Effector memory CD4-positive, alpha-beta T cell (primary cell): ENCODE results near the gene DOC2A.
"Not testable (repeated sequence)": the region's sequence is repeated elsewhere in the genome, so short reads cannot be mapped to it uniquely, and the experiment has no call there.

Experiments
- DNase-seq, 3 donors: peaks; one replicate each; pipeline ENCODE4 v3.0.0-alpha.2; 2020
- H3K27ac ChIP-seq: 2 replicates; pipeline ENCODE4 v1.7.0; 2013; ENCODE audit warnings: mild to moderate bottlenecking, low read length, moderate library complexity; ENCODE audit not compliant: insufficient read depth, poor library complexity, severe bottlenecking
- H3K27me3 ChIP-seq: replicated peaks from 2 replicates; pipeline ENCODE4 v1.7.0; 2013; ENCODE audit warnings: mild to moderate bottlenecking, low read length; ENCODE audit not compliant: insufficient read depth, control insufficient read depth, poor library complexity, severe bottlenecking
- H3K36me3 ChIP-seq: 2 replicates; pipeline ENCODE4 v1.7.0; 2013; ENCODE audit warnings: mild to moderate bottlenecking, low read length, moderate library complexity; ENCODE audit not compliant: control insufficient read depth, insufficient read depth
- H3K4me1 ChIP-seq: 2 replicates; pipeline ENCODE4 v1.7.0; 2013; ENCODE audit warnings: low read length, mild to moderate bottlenecking; ENCODE audit not compliant: control insufficient read depth, insufficient read depth, poor library complexity, severe bottlenecking
- H3K4me3 ChIP-seq: 2 replicates; pipeline ENCODE4 v1.7.0; 2013; ENCODE audit warnings: low read length, low read depth, mild to moderate bottlenecking; ENCODE audit not compliant: insufficient read depth, poor library complexity, severe bottlenecking
- H3K9me3 ChIP-seq: 2 replicates; pipeline ENCODE4 v1.7.0; 2013; ENCODE audit warnings: mild to moderate bottlenecking, low read length, moderate library complexity; ENCODE audit not compliant: control insufficient read depth

DOC2A gene

DNA sequence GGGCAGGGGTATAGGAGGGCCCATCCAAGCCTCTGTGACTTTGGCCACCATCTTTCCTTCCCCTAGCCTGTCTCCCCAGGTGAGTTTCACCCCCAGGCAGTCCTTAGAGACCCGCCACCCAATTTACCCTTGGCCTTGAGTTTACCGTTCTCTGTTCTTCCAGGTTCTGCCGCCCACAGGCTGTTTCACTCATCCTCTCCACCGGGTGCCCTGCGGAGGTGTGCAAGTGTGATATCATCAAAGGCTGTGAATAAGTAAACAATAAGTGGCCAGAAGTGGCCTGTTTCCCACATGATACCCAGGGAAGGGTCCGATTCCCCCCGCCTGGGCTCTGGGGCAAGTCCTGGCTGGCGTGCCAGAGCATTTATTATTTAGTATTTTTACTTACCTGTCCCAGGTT is 35.4 kb upstream of the DOC2A start:
- Histone ChIP-seq H3K27ac (no peak overlapping the region), H3K9me3 (no peaks in the 10 kb centered on the region), H3K4me1 (no peaks in the 10 kb centered on the region), H3K4me3 (no peak overlapping the region), H3K27me3 (no peaks in the 10 kb centered on the region), H3K36me3 (no peaks in the 10 kb centered on the region)
- DNase-seq: no peak

DNA sequence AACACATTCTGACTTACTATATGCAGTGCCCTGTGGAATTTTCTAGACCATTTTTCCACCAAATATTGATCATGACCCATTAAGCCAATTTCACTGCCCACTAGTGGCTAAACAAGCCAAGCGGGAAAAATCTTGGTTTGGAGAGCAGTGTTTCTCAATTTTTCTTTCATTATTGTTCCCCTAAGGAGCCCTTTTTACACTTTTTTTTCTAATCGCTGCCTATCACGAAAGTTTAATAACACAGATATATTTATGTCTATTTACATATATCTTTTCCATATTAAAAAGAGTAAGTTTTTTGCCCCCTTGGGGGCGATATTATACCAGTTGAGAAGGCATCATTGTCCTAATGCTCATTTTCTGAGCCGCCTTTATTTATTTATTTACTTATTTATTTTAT is 31.0 kb upstream of the DOC2A start:
- H3K36me3 ChIP-seq: no peaks in the 10 kb centered on the region
- no peak overlapping the region for H3K27ac ChIP-seq
- no peak overlapping the region for H3K4me3 ChIP-seq
- no peaks in the 10 kb centered on the region for H3K27me3 ChIP-seq
- H3K4me1 ChIP-seq: no peaks in the 10 kb centered on the region
- no peak for DNase-seq
- H3K9me3 ChIP-seq: no peaks in the 10 kb centered on the region

DNA sequence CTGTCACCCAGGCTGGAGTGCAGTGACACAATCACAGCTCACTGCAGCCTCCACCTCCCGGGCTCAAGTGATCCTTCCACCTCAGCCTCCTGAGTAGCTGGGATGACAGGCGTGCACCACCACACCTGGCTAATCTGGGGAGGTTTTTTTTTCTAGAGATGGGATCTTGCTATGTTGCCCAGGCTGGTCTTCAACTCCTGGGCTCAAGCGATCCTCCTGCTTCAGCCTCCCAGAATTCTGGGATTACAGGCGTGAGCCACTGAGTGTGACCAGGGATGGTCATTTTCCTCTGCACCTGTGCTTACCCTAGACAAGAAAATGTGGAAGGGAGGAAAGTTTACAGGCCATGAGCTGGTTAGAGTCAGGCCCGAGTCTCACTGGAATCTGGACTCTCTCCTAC is 29.9 kb upstream of the DOC2A start:
- not testable (repeated sequence) for H3K36me3 ChIP-seq, H3K27me3 ChIP-seq, H3K4me1 ChIP-seq, H3K27ac ChIP-seq, H3K4me3 ChIP-seq, H3K9me3 ChIP-seq, DNase-seq

DNA sequence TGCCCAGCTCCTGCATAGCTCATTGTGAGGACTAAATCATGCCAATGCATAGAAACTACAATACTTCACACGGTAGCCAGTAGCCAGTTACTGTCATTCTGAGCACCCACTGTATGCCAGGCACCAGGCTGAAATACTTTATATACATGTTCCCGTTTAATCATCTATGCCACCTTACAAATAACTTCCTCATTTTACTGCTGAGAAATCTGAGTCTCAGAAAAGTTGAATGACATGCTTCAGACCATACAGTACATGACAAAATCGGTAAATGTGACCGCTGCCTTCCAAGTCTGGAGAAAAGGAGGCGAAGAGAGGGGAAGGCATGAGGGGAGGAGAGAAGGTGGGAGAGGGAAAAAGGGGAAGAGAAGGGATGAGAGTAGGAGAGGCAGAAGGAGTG is 29.4 kb upstream of the DOC2A start:
- no peaks in the 10 kb centered on the region for H3K36me3 ChIP-seq
- no peaks in the 10 kb centered on the region for H3K4me1 ChIP-seq
- no peak overlapping the region for H3K4me3 ChIP-seq
- no peak overlapping the region for H3K27ac ChIP-seq
- DNase-seq: no peak
- no peaks in the 10 kb centered on the region for H3K27me3 ChIP-seq
- H3K9me3 ChIP-seq: no peaks in the 10 kb centered on the region

DNA sequence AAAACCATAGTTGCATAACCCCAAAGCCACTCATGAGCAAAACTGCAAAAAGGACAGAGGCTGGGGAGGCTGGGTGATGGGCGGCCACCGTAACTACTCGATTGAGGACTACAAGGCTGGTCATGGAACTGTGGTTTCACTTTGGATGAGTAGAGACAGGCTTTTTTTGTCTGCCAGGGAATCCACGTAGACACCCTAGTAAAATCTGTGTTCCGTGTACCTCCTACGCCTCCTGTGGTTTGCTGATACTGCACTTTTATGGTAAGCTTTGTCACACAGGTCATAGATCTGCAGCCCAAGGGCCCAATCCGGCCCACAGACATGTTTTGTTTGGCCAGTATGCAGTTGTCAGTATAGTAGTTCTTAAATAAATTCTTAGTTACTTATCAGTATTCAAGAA is 22.4 kb upstream of the DOC2A start:
- DNase-seq: no peak
- Histone ChIP-seq H3K27me3 (peaks cover 25% of the 10 kb centered on the region), H3K4me3 (no peak overlapping the region)

DNA sequence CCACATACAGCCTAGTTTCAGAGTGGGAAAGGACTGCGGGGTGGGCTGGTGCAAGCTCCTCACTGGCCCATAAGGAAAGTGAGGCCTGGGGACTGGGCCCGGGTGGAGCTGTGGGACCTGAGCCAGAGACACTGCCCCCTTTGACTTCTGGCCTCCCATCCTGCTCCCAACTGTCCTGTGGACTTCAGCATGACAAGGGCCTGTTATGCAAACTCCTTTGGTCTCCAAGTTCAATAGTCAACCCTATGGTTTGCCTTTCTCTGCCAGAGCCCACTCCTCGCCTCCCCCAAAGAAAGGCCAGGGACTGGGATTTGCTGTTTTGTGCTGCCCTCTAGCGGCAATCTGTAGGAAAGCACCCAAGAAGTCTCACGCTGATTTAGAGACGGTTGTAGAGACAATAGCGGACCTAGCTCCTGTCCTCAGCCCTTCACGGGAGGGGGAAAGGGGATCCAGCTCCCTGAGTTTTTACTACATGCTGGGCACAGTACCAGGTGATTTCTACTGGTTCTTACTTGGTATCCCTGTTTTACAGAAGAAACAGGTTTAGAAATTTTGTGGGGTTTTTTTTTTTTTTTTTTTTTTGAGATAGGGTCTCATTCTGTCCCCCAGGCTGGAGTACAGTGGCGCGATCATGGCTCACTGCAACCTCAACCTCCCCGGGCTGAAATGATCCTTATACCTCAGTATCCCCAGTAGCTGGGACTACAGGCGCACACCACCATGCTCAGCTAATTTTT is 21.4 kb upstream of the DOC2A start:
- Histone ChIP-seq H3K4me3 (no peak overlapping the region), H3K9me3 (no peaks in the 10 kb centered on the region), H3K4me1 (no peaks in the 10 kb centered on the region), H3K36me3 (no peaks in the 10 kb centered on the region), H3K27ac (no peak overlapping the region), H3K27me3 (peaks cover 25% of the 10 kb centered on the region)
- DNase-seq: peak; percentile 30 to 55 (median 33)

More for the DNA sequence above, 22.4 kb upstream of the DOC2A start:
- Histone ChIP-seq H3K4me1 (no peaks in the 10 kb centered on the region), H3K27ac (no peak overlapping the region), H3K36me3 (no peaks in the 10 kb centered on the region), H3K9me3 (no peaks in the 10 kb centered on the region)

DNA sequence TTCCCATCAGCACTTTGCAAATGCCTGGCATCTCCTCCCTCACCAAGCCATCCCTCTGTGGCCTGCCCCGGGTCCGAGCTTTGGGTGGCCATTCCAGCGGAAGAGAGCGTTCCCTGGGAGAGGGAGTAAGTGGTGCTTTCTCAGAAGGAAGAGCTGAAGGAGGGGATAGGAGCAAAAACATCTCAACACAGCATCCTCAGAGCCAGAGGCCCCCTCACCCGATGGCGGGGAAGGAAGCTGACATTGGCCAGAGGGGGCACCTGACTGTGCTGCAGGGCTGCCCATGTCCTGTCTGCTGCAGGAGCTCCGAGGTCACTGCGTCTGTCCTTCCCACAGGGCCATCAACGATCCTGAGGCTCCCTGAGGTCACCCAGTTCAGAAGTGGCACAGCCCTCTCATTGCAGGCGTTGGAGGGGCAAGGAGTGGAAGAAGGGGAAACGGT is 20.7 kb upstream of the DOC2A start:
- H3K27me3 ChIP-seq: peaks cover 25% of the 10 kb centered on the region
- H3K4me1 ChIP-seq: no peaks in the 10 kb centered on the region
- H3K36me3 ChIP-seq: no peaks in the 10 kb centered on the region
- no peak overlapping the region for H3K4me3 ChIP-seq
- DNase-seq: no peak
- no peaks in the 10 kb centered on the region for H3K9me3 ChIP-seq
- H3K27ac ChIP-seq: no peak overlapping the region

DNA sequence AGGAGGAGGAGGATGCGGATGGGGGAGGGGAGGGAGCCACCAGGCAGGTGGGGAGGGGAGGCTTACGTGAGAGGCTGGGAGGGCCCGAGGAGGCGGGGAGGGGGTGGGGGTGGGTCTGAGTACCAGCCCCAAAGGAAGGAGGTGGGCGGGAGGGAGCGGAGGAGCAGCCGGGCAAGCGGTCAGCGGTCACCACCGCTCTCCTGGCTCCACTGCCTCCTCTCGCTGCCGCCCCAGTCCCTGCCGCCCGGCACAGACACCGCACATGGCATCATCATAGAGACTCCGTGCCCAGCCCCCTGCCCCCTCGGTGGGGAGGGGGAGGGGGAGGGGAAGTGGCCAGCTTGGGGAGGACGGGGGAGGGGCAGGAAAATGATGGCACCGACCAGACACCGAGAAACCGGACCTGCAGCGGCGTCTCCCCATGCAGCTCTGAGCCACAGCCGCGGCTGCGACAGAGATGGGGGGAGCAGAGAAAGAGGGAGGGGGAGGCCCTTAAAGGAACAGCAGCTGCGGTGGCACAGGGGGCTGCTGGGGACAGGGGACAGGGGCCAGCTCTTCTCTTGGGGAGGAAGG is 20.1 kb upstream of the DOC2A start, which contains the start of gene TLCD3B:
Gene TLCD3B (minus strand): TSS at position 431 of the 573 bp plus-strand sequence. CDS start 744 bp downstream, outside the sequence.
- H3K36me3 ChIP-seq: no peaks in the 10 kb centered on the region
- H3K27me3 ChIP-seq: peaks cover 25% of the 10 kb centered on the region
- H3K4me3 ChIP-seq: no peak within 1 kb of the TSS
- no peaks in the 10 kb centered on the region for H3K9me3 ChIP-seq
- no peak within 1 kb of the TSS for H3K27ac ChIP-seq
- no peaks in the 10 kb centered on the region for H3K4me1 ChIP-seq
- DNase-seq: no peak

DNA sequence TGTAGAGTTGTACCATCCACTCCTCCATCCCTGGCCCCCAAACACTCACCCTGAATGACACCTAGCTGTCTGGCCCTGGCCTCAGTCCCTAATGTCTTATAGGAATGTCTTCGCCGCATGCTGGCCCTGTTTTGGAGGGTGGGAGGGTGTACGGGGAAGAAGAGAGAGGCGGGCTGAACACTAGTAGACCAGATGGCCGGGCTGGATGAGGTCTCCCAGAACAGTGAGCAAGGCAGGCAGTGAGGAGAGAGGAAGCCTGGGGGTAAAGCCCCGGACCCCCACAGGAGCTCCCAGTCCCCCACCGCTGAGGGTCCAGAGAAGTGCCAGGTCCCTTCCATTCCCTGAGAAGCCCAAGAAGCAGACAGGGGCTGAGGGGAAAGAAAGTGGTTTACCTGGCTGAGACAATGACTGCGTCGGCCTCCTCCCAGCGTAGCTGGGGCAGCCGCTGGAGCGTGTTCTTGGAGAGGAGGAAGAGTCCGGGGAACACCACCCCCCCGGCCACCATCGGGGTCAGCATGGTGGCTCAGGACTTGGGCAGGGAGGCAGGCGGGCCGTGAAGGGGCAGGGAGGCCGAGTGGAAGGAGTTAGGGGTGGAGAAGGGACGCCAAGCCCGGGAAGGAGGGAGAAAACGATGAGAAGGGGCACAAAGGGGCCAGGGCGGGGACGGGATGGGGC is 19.3 kb upstream of the DOC2A start:
- peaks cover 25% of the 10 kb centered on the region for H3K27me3 ChIP-seq
- no peaks in the 10 kb centered on the region for H3K9me3 ChIP-seq
- no peaks in the 10 kb centered on the region for H3K4me1 ChIP-seq
- no peaks in the 10 kb centered on the region for H3K36me3 ChIP-seq
- no peak overlapping the region for H3K4me3 ChIP-seq
- no peak overlapping the region for H3K27ac ChIP-seq
- no peak for DNase-seq

DNA sequence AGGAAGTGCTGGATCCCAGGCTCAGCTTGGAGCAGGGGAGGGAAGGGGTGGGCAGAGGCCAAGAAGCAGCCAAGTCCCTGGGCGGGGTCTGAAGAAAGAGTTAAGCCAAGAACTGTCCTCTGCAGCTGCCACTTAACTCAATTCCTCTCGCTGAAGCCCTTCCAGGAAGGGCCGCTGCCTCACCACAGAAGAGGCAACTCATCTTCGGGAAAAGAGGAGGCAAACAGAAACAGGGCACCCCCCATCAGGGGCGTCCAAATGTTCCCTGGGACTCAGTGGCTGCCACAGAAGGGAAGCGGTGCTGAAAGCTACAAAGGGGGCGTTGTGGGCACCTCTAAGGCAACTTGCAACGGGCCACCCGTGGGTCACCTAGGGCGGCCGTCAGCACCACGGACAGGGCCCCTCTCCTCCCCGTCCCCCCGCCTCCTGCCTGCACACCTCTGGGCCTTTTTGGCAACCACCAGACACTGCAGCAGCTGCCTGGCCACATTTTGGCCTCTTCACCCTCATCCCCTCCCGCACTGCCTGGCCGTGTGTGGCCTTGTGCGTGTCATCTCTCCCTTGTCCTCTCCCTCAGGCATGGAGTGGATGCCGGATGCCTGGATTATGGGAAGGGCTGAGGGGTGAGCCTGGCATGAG is 17.7 kb upstream of the DOC2A start:
- Histone ChIP-seq H3K4me3 (no peak overlapping the region), H3K27me3 (peaks cover 28% of the 10 kb centered on the region), H3K27ac (no peak overlapping the region), H3K4me1 (no peaks in the 10 kb centered on the region), H3K9me3 (no peaks in the 10 kb centered on the region), H3K36me3 (no peaks in the 10 kb centered on the region)
- no peak for DNase-seq
